ENCODE data around the gene FRMD8. TPM values are rescaled to one million over a fixed set of nuclear protein-coding genes. Genes with fewer than 3 reads are reported as not detected.

Gene FRMD8
- total RNA-seq, 2 donors from 2014 or later, result 36.1 to 106 TPM

DNA sequence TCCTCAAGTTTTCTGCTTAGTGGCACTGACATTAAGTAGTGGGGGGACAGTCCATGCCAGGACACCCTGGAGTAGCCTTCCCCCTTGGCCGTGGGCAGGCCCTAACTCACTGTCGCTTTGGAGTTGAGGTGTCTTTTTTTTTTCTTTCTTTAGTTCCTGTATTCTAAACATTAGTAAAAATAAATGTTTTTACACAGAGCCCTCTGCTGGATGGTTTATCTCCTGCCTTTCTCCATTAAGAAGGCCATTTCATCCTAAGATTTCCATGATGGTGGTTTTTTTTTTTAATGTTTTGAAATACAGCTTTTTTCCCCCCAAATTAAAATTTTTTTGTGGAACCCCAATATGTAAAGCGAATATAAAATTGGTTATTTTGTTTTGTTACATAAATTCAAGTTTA is 33.7 kb upstream of the FRMD8 start:
- intact Hi-C loops (cut with DNase I), result no loop called here
- TF ChIP-seq, protein P1, sequence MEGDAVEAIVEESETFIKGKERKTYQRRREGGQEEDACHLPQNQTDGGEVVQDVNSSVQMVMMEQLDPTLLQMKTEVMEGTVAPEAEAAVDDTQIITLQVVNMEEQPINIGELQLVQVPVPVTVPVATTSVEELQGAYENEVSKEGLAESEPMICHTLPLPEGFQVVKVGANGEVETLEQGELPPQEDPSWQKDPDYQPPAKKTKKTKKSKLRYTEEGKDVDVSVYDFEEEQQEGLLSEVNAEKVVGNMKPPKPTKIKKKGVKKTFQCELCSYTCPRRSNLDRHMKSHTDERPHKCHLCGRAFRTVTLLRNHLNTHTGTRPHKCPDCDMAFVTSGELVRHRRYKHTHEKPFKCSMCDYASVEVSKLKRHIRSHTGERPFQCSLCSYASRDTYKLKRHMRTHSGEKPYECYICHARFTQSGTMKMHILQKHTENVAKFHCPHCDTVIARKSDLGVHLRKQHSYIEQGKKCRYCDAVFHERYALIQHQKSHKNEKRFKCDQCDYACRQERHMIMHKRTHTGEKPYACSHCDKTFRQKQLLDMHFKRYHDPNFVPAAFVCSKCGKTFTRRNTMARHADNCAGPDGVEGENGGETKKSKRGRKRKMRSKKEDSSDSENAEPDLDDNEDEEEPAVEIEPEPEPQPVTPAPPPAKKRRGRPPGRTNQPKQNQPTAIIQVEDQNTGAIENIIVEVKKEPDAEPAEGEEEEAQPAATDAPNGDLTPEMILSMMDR (IDR thresholded peaks at IDR 0.05), result no peak
- no peak for TF ChIP-seq POLR2A (IDR thresholded peaks at IDR 0.05)
- no peak for TF ChIP-seq POLR2AphosphoS5 (IDR thresholded peaks at IDR 0.05)
- H3K4me3 ChIP-seq, result no peak overlapping the region
- WGBS, result 59% methylated on average over 3 of the region's 3 CpGs
- peaks cover 13 to 14% of the 10 kb centered on the region in 2 donors for H3K36me3 ChIP-seq
- H3K4me1 ChIP-seq (replicated peaks), result peaks cover 5% of the 10 kb centered on the region
- no peak overlapping the region for H3K27ac ChIP-seq
- no peaks in the 10 kb centered on the region for H3K9me3 ChIP-seq
- no peak for DNase-seq (ENCODE audit: low spot score)
- H3K27me3 ChIP-seq (replicated peaks; ENCODE audit: insufficient read depth), result no peaks in the 10 kb centered on the region

DNA sequence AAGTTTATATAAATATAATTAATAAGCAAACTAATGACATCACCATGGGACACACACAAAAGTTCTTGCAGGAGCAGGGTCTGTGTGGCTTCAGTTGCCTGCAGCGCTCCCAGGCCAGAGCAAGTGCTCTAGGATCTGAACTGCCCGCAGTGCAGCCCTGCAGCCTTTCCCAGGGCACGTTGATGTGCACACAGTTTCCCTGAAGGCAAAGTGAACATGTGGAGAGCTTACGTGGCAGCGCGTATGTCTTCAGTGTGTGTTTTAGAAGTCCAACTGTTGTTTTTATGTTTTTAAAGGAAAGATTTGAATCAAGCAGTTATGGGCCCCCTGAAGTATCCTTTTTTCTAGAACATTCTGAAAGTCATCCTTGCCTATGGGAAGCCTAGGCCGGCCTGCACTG is 33.1 kb upstream of the FRMD8 start:
- DNase-seq (ENCODE audit: low spot score), result no peak
- Histone ChIP-seq H3K27me3 (replicated peaks; ENCODE audit: insufficient read depth) (no peaks in the 10 kb centered on the region), H3K9me3 (no peaks in the 10 kb centered on the region), H3K4me3 (no peak overlapping the region), H3K4me1 (replicated peaks) (peaks cover 5% of the 10 kb centered on the region), H3K36me3 (peaks cover 11 to 13% of the 10 kb centered on the region in 2 donors), H3K27ac (peak overlapping the region; percentile 70 to 78)
- TF ChIP-seq POLR2A (IDR thresholded peaks at IDR 0.05) (no peak), POLR2AphosphoS5 (IDR thresholded peaks at IDR 0.05) (no peak)
- TF ChIP-seq, protein P1 (IDR thresholded peaks at IDR 0.05), result no peak
- intact Hi-C loops (cut with DNase I), result no loop called here
- 79% methylated on average over 7 of the region's 7 CpGs for WGBS

DNA sequence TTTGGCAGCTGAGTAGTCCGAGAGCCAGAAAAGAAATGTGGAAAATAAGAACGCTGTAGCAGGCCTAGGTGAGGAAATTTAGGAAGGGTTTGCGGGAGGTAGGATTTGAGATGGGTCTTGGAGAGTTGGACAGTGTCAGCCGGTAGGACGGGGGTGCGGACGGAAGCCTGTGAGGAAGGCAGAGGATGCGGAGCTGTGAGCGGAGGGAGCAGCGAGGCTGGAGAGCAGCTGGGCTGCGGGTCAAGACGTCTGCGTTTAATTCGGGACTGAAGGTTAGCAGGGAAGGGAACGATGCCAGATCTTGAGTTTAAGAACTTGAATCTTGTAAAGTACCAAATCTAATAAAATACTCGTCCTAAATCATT is 32.6 kb upstream of the FRMD8 start:
- 5% methylated on average over 16 of the region's 16 CpGs for WGBS
- intact Hi-C loops (cut with DNase I), result no loop called here
- Histone ChIP-seq H3K4me1 (replicated peaks) (peaks cover 5% of the 10 kb centered on the region), H3K9me3 (no peaks in the 10 kb centered on the region), H3K27ac (peak overlapping the region; percentile 70 to 78), H3K27me3 (replicated peaks; ENCODE audit: insufficient read depth) (no peaks in the 10 kb centered on the region), H3K36me3 (peaks cover 7 to 13% of the 10 kb centered on the region in 2 donors), H3K4me3 (peak overlapping the region; percentile 72 to 80)
- TF ChIP-seq, protein P1 (IDR thresholded peaks at IDR 0.05), result no peak
- no peak for TF ChIP-seq POLR2A (IDR thresholded peaks at IDR 0.05)
- TF ChIP-seq POLR2AphosphoS5 (IDR thresholded peaks at IDR 0.05), result no peak
- no peak for DNase-seq (ENCODE audit: low spot score)

DNA sequence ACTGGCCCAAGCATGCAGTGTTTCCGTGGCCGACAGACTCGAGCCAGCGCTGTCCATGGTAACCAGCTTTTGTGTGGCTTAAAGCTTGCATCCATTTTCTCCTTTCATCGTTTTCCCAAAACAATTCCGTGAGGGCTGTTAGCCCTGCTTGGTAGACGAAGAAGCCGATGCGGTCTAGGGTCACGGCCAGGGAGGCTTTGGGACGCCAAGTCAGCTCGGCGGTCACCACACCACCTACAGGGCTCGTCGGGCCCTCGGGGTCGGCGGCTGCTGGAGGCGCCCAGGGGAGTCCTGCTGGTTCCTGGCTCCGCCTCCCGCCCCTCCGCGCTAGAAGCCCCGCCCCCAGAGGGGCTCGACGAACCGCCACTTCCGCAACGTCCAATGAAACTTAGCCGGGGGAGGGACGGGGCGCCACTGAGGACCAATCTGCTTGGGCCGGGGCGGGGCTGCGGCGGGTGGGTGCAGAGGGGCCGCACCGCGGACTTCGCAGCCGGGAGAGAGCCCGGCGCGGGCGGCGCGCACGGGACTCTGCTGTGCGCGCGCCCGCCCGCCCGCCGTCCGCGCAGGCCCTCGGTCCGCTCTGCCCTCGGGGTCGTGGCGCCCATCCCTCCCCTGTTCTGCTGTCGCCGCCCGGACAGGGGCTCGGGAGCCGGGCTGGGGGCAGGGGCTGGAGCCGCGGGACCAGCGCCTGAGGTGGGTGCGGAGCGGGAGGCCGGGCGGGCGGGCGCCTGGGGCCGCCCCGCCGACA is 32.0 kb upstream of the FRMD8 start, which contains the start of gene TIGD3:
TSS of gene TIGD3 (plus strand) at position 487 of the 748 bp plus-strand sequence. CDS start 1,058 bp downstream, outside the sequence.
- Histone ChIP-seq H3K4me1 (replicated peaks) (peaks cover 5% of the 10 kb centered on the region), H3K4me3 (peak within 1 kb of the TSS; percentile 72 to 80), H3K27ac (peak within 1 kb of the TSS; percentile 70 to 78), H3K9me3 (no peaks in the 10 kb centered on the region), H3K36me3 (peaks cover 7 to 13% of the 10 kb centered on the region in 2 donors), H3K27me3 (replicated peaks; ENCODE audit: insufficient read depth) (no peaks in the 10 kb centered on the region)
- DNase-seq (ENCODE audit: low spot score), result peak; percentile 98
- WGBS, result under 1% methylated on average over 35 of the region's 79 CpGs
- intact Hi-C loops (cut with DNase I), result no loop called here
- TF ChIP-seq POLR2AphosphoS5 (IDR thresholded peaks at IDR 0.05) (peak; percentile 80), POLR2A (IDR thresholded peaks at IDR 0.05) (peak; percentile 76)
- TF ChIP-seq, protein P1 (IDR thresholded peaks at IDR 0.05), result no peak
